Lung (tissue), 12 donors: Measurements from ENCODE around the gene TCF20. TPM values are rescaled to one million over a fixed set of nuclear protein-coding genes. Genes with fewer than 3 reads are reported as not detected.

Source experiments
- ATAC-seq: fragments of 200-7000 bp; cut with Tn5 transposase; one replicate; pipeline ENCODE4 v1.9.1; 2020; ENCODE audit warnings: moderate number of reproducible peaks; ENCODE audit not compliant: insufficient read depth, low FRiP score
- DNase-seq, 3 donors: peaks; one replicate each; pipeline ENCODE4 v3.0.0-alpha.2; 2013 to 2017
- H3K27ac ChIP-seq, 2 donors: one replicate each; pipeline ENCODE4 v1.5.1; 2013; ENCODE audit warnings: mild to moderate bottlenecking in 2 of 2, moderate library complexity in 2 of 2, control low read depth in 1 of 2, inconsistent platforms in 1 of 2, low read depth in 1 of 2, low read length in 1 of 2
- H3K27me3 ChIP-seq, 3 donors: one replicate each; pipeline ENCODE4 v1.5.1; 2013; ENCODE audit warnings: low read length in 2 of 3; ENCODE audit not compliant: control insufficient read depth in 3 of 3, insufficient read depth in 3 of 3
- H3K36me3 ChIP-seq, 4 donors: one replicate each; pipeline ENCODE4 v1.5.1; 2013; ENCODE audit warnings: low read length in 4 of 4, mild to moderate bottlenecking in 1 of 4, moderate library complexity in 1 of 4; ENCODE audit not compliant: control insufficient read depth in 4 of 4, insufficient read depth in 4 of 4
- H3K4me1 ChIP-seq, 5 donors: one replicate each; pipeline ENCODE4 v1.5.1; 2013; ENCODE audit warnings: low read length in 5 of 5, mild to moderate bottlenecking in 2 of 5, moderate library complexity in 1 of 5; ENCODE audit not compliant: control insufficient read depth in 5 of 5, insufficient read depth in 5 of 5
- H3K4me3 ChIP-seq: one replicate; pipeline ENCODE4 v1.5.1; 2013; ENCODE audit warnings: mild to moderate bottlenecking, control low read depth, moderate library complexity
- H3K9ac ChIP-seq, 2 donors: one replicate each; pipeline ENCODE4 v1.5.1; 2013; ENCODE audit warnings: low read length in 2 of 2, control low read depth in 1 of 2; ENCODE audit not compliant: insufficient read depth in 1 of 2
- H3K9me3 ChIP-seq, 4 donors: one replicate each; pipeline ENCODE4 v1.5.1; 2013; ENCODE audit warnings: low read length in 3 of 4, mild to moderate bottlenecking in 1 of 4, moderate library complexity in 1 of 4; ENCODE audit not compliant: control insufficient read depth in 4 of 4, insufficient read depth in 3 of 4
- WGBS, 2 donors: extraction: QIAGEN DNeasy Blood & Tissue Kit; methylation state at CpG; one replicate each; pipeline ENCODE4 v1.1.7; 2013; 5-methylcytosine and 5-hydroxymethylcytosine counted together
- polyA plus RNA-seq, 2 donors: library from polyadenylated mRNA; stranded (reverse); fragments of 200-250 nt; gene quantifications; one replicate each; pipeline ENCODE4 v1.2.1, GENCODE V29; 2013
- total RNA-seq, 2 donors: library from RNA; depleted of rRNA in 1 of 2; stranded (reverse); fragments of >200 nt in 1 of 2; gene quantifications; one replicate each; pipeline ENCODE4 v1.2.1, GENCODE V29; 2014 to 2021
- TF ChIP-seq, protein P1 (sequence below): IDR thresholded peaks from 2 replicates; pipeline ENCODE4 v1.5.1; 2012; ENCODE audit warnings: mild to moderate bottlenecking; ENCODE audit errors: control extremely low read depth, extremely low read depth
- donor health status: control.
- donor health status: control.
- donor health status: Bipolar disorder and iron deficiency.
- donor health status: healthy.
- donor health status: DM: yes; HTN: yes; CAD: no.

The TCF20 gene
- total and polyA plus RNA-seq, 4 donors, result 9.7 to 41.5 (median 22.7) TPM

DNA sequence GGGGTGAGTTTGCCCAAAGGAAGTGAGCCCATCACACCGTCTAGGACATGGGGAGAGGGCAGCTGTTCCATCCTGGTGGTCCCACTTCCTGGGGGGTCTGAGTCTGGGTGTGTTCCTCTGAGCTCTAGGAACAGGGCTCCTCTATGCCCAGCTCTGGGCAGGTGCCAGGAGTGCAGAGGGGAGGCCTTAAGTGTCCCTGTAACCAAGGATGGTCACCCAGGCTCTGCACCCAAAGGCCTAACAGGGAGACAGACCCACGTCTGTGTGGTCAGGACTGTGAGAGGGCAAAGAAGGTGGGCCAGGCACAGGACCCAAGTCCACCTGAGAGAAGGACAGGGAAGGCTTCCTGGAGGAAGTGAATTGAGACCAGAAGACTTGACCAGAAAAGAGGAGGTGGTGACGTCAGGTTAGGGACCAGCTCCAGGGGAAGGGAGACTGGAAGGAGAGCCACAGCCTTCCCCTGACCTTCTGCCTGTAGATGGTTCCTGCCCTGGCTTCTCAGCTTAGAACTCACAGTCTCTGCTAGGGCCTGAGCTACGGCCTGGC lies 11.3 kb upstream of the TCF20 start:
- H3K4me3 ChIP-seq, result no peak overlapping the region
- ATAC-seq (no peak), DNase-seq (no peak)
- 74 to 85% methylated on average over 4 of the region's 4 CpGs for WGBS, 2 donors
- H3K27me3 ChIP-seq, result peaks cover 0 to 9% (median 5%) of the 10 kb centered on the region in 3 donors
- H3K9ac ChIP-seq, result no peak overlapping the region
- peaks cover 0 to 13% (median 2%) of the 10 kb centered on the region in 5 donors for H3K4me1 ChIP-seq
- no peaks in the 10 kb centered on the region for H3K36me3 ChIP-seq
- no peaks in the 10 kb centered on the region for H3K9me3 ChIP-seq
- TF ChIP-seq, protein P1, sequence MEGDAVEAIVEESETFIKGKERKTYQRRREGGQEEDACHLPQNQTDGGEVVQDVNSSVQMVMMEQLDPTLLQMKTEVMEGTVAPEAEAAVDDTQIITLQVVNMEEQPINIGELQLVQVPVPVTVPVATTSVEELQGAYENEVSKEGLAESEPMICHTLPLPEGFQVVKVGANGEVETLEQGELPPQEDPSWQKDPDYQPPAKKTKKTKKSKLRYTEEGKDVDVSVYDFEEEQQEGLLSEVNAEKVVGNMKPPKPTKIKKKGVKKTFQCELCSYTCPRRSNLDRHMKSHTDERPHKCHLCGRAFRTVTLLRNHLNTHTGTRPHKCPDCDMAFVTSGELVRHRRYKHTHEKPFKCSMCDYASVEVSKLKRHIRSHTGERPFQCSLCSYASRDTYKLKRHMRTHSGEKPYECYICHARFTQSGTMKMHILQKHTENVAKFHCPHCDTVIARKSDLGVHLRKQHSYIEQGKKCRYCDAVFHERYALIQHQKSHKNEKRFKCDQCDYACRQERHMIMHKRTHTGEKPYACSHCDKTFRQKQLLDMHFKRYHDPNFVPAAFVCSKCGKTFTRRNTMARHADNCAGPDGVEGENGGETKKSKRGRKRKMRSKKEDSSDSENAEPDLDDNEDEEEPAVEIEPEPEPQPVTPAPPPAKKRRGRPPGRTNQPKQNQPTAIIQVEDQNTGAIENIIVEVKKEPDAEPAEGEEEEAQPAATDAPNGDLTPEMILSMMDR, result no peak
- H3K27ac ChIP-seq, result no peak overlapping the region

DNA sequence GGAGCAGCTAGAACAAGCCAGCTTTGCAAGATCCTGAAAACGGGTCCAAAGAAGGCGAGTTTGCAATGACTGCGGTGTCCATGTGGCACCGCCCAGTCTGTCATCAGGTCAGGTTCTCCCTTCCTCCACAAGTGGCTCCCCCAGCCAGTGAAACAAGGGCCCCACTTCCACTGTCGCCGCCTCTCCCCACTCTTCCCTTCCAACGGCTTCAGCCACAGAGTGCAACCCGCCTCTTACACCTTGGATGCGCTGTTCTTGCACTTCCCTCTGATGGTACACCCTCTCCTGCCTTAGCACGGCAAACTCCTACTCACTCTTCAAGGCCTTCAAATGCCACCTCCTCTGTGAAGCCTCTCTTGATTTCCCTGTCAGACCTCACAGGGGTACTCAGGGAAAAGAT lies 10.8 kb upstream of the TCF20 start:
- peaks cover 0 to 13% (median 2%) of the 10 kb centered on the region in 5 donors for H3K4me1 ChIP-seq
- ATAC-seq (no peak), DNase-seq (no peak)
- no peak overlapping the region for H3K27ac ChIP-seq
- H3K27me3 ChIP-seq, result peaks cover 0 to 9% (median 5%) of the 10 kb centered on the region in 3 donors
- H3K9ac ChIP-seq, result no peak overlapping the region
- H3K36me3 ChIP-seq, result no peaks in the 10 kb centered on the region
- H3K4me3 ChIP-seq, result no peak overlapping the region
- TF ChIP-seq, protein P1, result no peak
- no peaks in the 10 kb centered on the region for H3K9me3 ChIP-seq
- 61 to 86% methylated on average over 10 of the region's 10 CpGs for WGBS, 2 donors

GRCh38 chr22:42280836-42281235 lies 10.4 kb upstream of the TCF20 start:
- Histone ChIP-seq H3K36me3 (no peaks in the 10 kb centered on the region), H3K27ac (no peak overlapping the region), H3K9ac (no peak overlapping the region), H3K4me3 (no peak overlapping the region), H3K9me3 (no peaks in the 10 kb centered on the region), H3K4me1 (peaks cover 0 to 13% (median 2%) of the 10 kb centered on the region in 5 donors), H3K27me3 (peaks cover 0 to 9% (median 5%) of the 10 kb centered on the region in 3 donors)
- WGBS, 2 donors, result 81 to 90% methylated on average over 5 of the region's 5 CpGs
- no peak for ATAC-seq
- DNase-seq, result no peak
- TF ChIP-seq, protein P1, result no peak

DNA sequence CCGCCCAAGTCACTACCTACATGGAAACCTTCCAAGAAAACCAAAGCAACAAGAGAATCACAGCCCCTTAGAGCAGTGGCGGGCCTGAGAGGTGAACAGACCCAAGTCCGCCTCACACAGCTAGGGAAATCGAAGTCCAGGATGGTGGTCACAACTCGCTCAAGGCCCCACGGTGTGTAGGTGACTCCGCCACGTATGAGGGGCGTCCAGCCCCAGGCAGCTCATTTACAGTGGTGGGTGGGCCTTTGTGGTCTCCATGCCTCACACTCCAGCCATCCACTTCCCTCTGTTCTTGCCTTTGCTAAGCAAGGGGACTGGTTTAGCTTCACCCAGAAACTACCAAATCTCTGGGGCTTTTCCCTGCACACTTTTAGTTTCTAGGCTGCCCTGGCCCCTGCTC lies 9.7 kb upstream of the TCF20 start:
- no peaks in the 10 kb centered on the region for H3K36me3 ChIP-seq
- no peak overlapping the region for H3K27ac ChIP-seq
- no peak overlapping the region for H3K4me3 ChIP-seq
- 90 to 93% methylated on average over 9 of the region's 9 CpGs for WGBS, 2 donors
- no peak for DNase-seq
- no peaks in the 10 kb centered on the region for H3K9me3 ChIP-seq
- TF ChIP-seq, protein P1, result no peak
- H3K4me1 ChIP-seq, result peaks cover 0 to 13% (median 2%) of the 10 kb centered on the region in 5 donors
- peaks cover 0 to 9% (median 5%) of the 10 kb centered on the region in 3 donors for H3K27me3 ChIP-seq
- no peak for ATAC-seq
- H3K9ac ChIP-seq, result no peak overlapping the region
